Neural progenitor cell (in vitro differentiated cells): Measurements from ENCODE around the gene CPSF7. TPM values are rescaled to one million over a fixed set of nuclear protein-coding genes. Genes with fewer than 3 reads are reported as not detected.
A peak's percentile ranks its signal among the peaks of the same experiment; 100 is the strongest.
"Not testable (repeated sequence)": the region's sequence is repeated elsewhere in the genome, so short reads cannot be mapped to it uniquely, and the experiment has no call there.

ENCODE experiments used
- DNase-seq: peaks from one replicate; pipeline ENCODE4 v3.0.0-alpha.2; 2016; ENCODE audit warnings: low spot score
- H2AFZ ChIP-seq: fragments of 200-600 bp; sonication (generic); replicated peaks from 2 replicates; pipeline ENCODE4 v1.6.1; 2016; ENCODE audit warnings: antibody characterized with exemption
- H3F3A ChIP-seq: fragments of 200-600 bp; sonication (generic); 2 replicates; pipeline ENCODE4 v1.6.1; 2016; ENCODE audit warnings: antibody characterized with exemption, low read depth
- H3K27ac ChIP-seq: fragments of 200-600 bp; sonication (generic); 2 replicates; pipeline ENCODE4 v1.5.1; 2016; ENCODE audit warnings: mild to moderate bottlenecking
- H3K27me3 ChIP-seq: fragments of 200-600 bp; sonication (generic); 2 replicates; pipeline ENCODE4 v1.6.1; 2016; ENCODE audit warnings: mild to moderate bottlenecking, moderate library complexity
- H3K36me3 ChIP-seq: fragments of 200-600 bp; sonication (generic); 2 replicates; pipeline ENCODE4 v1.5.1; 2016
- H3K4me1 ChIP-seq: fragments of 200-600 bp; sonication (generic); 2 replicates; pipeline ENCODE4 v1.6.1; 2016; ENCODE audit warnings: mixed run types
- H3K4me2 ChIP-seq: fragments of 200-600 bp; sonication (generic); 2 replicates; pipeline ENCODE4 v1.6.1; 2016
- H3K4me3 ChIP-seq: fragments of 200-600 bp; sonication (generic); 2 replicates; pipeline ENCODE4 v1.5.1; 2016
- H3K79me2 ChIP-seq: fragments of 200-600 bp; sonication (generic); 2 replicates; pipeline ENCODE4 v1.6.1; 2016; ENCODE audit warnings: low read depth
- H3K9ac ChIP-seq: fragments of 200-600 bp; sonication (generic); 2 replicates; pipeline ENCODE4 v1.6.1; 2016
- H3K9me3 ChIP-seq: fragments of 200-600 bp; sonication (generic); 2 replicates; pipeline ENCODE4 v1.5.1; 2016; ENCODE audit warnings: low read depth
- H4K20me1 ChIP-seq: fragments of 200-600 bp; sonication (generic); 2 replicates; pipeline ENCODE4 v1.6.1; 2016; ENCODE audit warnings: low read depth
- H3K27ac Mint-ChIP-seq: 3 replicates; pipeline ENCODE4 v1.8.0; 2021; ENCODE audit warnings: mixed read lengths
- H3K27me3 Mint-ChIP-seq: 2 replicates; pipeline ENCODE4 v1.8.0; 2022; ENCODE audit warnings: low read depth, mild to moderate bottlenecking, inconsistent platforms, moderate library complexity, mixed read lengths; ENCODE audit not compliant: insufficient read depth
- H3K36me3 Mint-ChIP-seq: 3 replicates; pipeline ENCODE4 v1.8.0; 2021; ENCODE audit warnings: mixed read lengths
- H3K4me1 Mint-ChIP-seq: 3 replicates; pipeline ENCODE4 v1.8.0; 2021; ENCODE audit warnings: mixed read lengths
- H3K4me3 Mint-ChIP-seq: 3 replicates; pipeline ENCODE4 v1.8.0; 2021; ENCODE audit warnings: mild to moderate bottlenecking, moderate library complexity, mixed read lengths
- H3K9me3 Mint-ChIP-seq: 3 replicates; pipeline ENCODE4 v1.8.0; 2020; ENCODE audit warnings: mixed read lengths
- CTCF ChIP-seq: fragments of 200-600 bp; sonication (generic); IDR thresholded peaks from 2 replicates; pipeline ENCODE4 v1.5.1; 2017; ENCODE audit warnings: antibody characterized with exemption, mild to moderate bottlenecking
- EZH2 ChIP-seq: fragments of 200-600 bp; sonication (generic); IDR thresholded peaks from 2 replicates; pipeline ENCODE4 v1.6.1; 2017; ENCODE audit warnings: antibody characterized with exemption, mild to moderate bottlenecking, moderate library complexity
- EZH2phosphoT487 ChIP-seq: fragments of 200-600 bp; sonication (generic); IDR thresholded peaks from 2 replicates; pipeline ENCODE4 v1.6.1; 2017; ENCODE audit warnings: antibody characterized with exemption
- total RNA-seq: library from RNA; depleted of rRNA; stranded (reverse); fragments of >200 nt; gene quantifications from 2 replicates; pipeline ENCODE4 v1.2.3, GENCODE V29; 2015; ENCODE audit warnings: low replicate concordance

Gene CPSF7
- total RNA-seq, 1 donor from 2014 or later: 60.7 TPM

DNA sequence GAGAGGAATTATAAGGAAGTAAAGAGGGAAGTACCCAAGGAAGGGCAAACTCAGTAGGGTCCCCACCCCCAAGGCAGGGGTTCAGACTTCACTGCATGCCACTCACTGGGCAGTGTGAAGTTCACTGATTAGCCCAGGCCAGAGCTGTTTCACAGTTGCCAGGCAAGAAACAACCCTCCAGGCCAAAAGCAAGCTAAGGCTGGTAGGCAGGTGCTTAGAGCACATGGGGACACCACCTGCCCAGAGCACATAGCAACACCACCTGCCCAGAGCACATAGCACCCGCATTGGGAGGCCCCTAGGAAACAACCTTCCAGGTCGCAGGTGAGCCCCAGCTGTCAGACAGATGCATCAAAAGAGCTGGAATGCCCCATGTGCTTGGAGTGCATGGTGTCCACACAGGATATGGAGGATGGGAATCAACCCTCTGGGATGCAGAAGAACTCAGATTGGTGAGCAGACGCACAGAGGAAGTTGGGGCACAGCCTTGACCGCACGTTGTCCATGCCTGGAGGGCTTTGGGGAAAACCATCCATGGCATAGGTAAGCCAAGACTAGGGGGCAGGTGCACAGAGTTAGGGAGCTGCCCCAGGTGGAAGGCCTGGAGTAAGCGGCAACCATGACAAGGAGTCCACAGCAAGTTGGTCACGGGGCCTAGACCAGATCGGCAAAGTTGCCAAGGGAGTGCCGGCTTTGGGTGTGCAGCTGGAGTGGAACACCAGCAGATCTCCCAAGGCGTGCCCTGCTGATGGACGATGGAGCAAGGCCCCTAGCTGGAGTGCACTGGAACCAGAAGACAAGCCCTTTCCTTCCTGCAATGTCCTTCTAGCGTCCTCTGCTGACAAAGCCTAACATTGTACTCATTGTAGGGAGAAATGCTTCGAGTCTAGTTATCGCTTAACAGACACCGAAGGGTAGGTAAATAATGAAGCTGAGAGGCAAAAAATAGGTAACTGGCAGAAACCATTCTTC is 45.2 kb downstream of the CPSF7 start:
- Histone ChIP-seq H3F3A (peaks cover 3% of the 10 kb centered on the region), H3K36me3 (no peaks in the 10 kb centered on the region), H3K79me2 (no peaks in the 10 kb centered on the region), H3K27me3 (no peaks in the 10 kb centered on the region), H3K27ac (no peak overlapping the region), H3K4me1 (no peaks in the 10 kb centered on the region), H3K4me2 (no peak overlapping the region), H3K9me3 (no peaks in the 10 kb centered on the region), H3K9ac (no peak overlapping the region), H4K20me1 (no peaks in the 10 kb centered on the region), H2AFZ (peak overlapping the region; percentile 67), H3K4me3 (no peak overlapping the region)
- Mint-ChIP-seq H3K27me3 (peaks cover 4% of the 10 kb centered on the region), H3K4me1 (peaks cover 4% of the 10 kb centered on the region), H3K27ac (no peak overlapping the region), H3K36me3 (no peaks in the 10 kb centered on the region), H3K9me3 (no peaks in the 10 kb centered on the region), H3K4me3 (no peak overlapping the region)
- TF ChIP-seq EZH2phosphoT487: no peak
- peak; percentile 40 for TF ChIP-seq CTCF
- peak; percentile 36 for DNase-seq

- H3F3A ChIP-seq, H3K4me1 ChIP-seq, H3K27me3 ChIP-seq, H3K79me2 ChIP-seq, H3K9ac ChIP-seq, H3K4me3 ChIP-seq, H3K36me3 Mint-ChIP-seq, H3K9me3 Mint-ChIP-seq, H3K27me3 Mint-ChIP-seq, H3K4me1 Mint-ChIP-seq, H3K36me3 ChIP-seq, H2AFZ ChIP-seq, H3K4me3 Mint-ChIP-seq, H3K4me2 ChIP-seq, H3K27ac ChIP-seq, DNase-seq, H4K20me1 ChIP-seq, H3K27ac Mint-ChIP-seq, H3K9me3 ChIP-seq: not testable (repeated sequence)
Observed at GRCh38 chr11:61383859-61384258, 45.9 kb downstream of the CPSF7 start.

DNA sequence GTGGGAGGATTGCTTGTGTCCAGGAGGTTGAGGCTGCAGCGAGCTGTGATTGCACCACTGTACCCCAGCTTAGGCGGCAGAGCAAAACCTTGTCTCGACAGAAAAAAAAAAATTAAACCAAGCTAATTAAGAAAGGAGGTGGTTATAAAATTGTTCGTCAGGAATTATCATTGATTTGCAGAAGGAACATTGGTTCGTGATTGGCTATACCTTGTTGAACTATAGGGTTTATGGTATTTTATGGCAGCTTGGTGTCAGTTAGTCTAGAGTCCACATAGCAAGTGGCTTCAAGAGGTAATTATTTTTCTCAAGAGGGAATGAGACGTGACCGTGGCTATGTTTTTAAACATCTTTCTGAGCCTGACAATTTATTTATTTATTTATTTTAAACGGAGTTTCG is 48.9 kb downstream of the CPSF7 start:
- H3K36me3 Mint-ChIP-seq: peaks cover 12% of the 10 kb centered on the region
- Histone ChIP-seq H3K79me2 (no peaks in the 10 kb centered on the region), H3K4me2 (no peak overlapping the region), H3K9me3 (no peaks in the 10 kb centered on the region), H3K4me3 (no peak overlapping the region), H2AFZ (no peak overlapping the region), H3K27ac (no peak overlapping the region), H3F3A (peaks cover 3% of the 10 kb centered on the region), H3K36me3 (no peaks in the 10 kb centered on the region), H3K9ac (no peak overlapping the region), H4K20me1 (no peaks in the 10 kb centered on the region), H3K4me1 (no peaks in the 10 kb centered on the region), H3K27me3 (no peaks in the 10 kb centered on the region)
- no peaks in the 10 kb centered on the region for H3K9me3 Mint-ChIP-seq
- DNase-seq: no peak
- no peak for TF ChIP-seq CTCF
- TF ChIP-seq EZH2: no peak
- TF ChIP-seq EZH2phosphoT487: no peak
- H3K4me1 Mint-ChIP-seq: peaks cover 4% of the 10 kb centered on the region
- H3K4me3 Mint-ChIP-seq: no peak overlapping the region
- H3K27me3 Mint-ChIP-seq: peaks cover 4% of the 10 kb centered on the region
- no peak overlapping the region for H3K27ac Mint-ChIP-seq

DNA sequence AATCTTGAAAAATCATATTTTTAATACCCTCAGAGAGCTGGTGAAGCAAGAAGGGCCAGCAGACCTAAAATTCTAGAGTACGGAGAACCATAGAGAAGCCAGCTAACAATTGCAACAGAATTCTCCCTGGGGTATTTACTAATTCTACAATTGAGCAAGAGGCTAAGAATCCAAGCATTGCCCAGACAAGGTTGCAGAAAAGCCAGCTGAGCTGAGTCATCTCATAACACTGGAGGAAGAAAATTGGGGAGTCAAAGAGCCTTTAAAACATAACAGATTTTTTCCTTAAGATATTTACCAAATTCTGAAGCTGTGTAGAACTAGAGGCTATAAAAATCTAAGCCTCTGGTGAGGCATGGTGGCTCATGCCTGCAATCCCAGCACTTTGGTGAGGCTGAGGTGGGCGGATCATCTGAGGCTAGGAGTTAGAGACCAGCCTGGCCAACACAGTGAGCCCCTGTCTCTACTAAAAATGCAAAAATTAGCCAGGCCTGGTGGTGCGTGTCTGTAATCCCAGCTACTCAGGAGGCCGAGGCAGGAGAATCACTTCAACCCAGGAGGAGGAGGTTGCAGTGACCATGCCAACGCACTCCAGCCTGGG is 51.0 kb downstream of the CPSF7 start:
- H3K4me3 ChIP-seq: no peak overlapping the region
- no peak overlapping the region for H3K27ac ChIP-seq
- Mint-ChIP-seq H3K4me1 (no peaks in the 10 kb centered on the region), H3K27me3 (peaks cover 2% of the 10 kb centered on the region), H3K27ac (no peak overlapping the region), H3K36me3 (peaks cover 19% of the 10 kb centered on the region), H3K4me3 (no peak overlapping the region), H3K9me3 (peaks cover 6% of the 10 kb centered on the region)
- no peaks in the 10 kb centered on the region for H3K27me3 ChIP-seq
- H3F3A ChIP-seq: no peaks in the 10 kb centered on the region
- TF ChIP-seq CTCF: no peak
- no peak for TF ChIP-seq EZH2phosphoT487
- no peak for TF ChIP-seq EZH2
- no peak overlapping the region for H3K4me2 ChIP-seq
- H3K9ac ChIP-seq: no peak overlapping the region
- peaks cover under 1% of the 10 kb centered on the region for H3K9me3 ChIP-seq
- H4K20me1 ChIP-seq: no peaks in the 10 kb centered on the region
- no peaks in the 10 kb centered on the region for H3K79me2 ChIP-seq
- H3K4me1 ChIP-seq: no peaks in the 10 kb centered on the region
- H2AFZ ChIP-seq: no peak overlapping the region
- peaks cover 9% of the 10 kb centered on the region for H3K36me3 ChIP-seq
- DNase-seq: no peak
